HepG2 (cell line): ENCODE results near the gene GLI3. TPM values are rescaled to one million over a fixed set of nuclear protein-coding genes. Genes with fewer than 3 reads are reported as not detected.

Source experiments
- ATAC-seq: fragments of 200-7000 bp; cut with Tn5 transposase; 3 replicates; pipeline ENCODE4 v1.9.1; 2020; ENCODE audit warnings: mild to moderate bottlenecking, moderate library complexity
- BruUV-seq: library from RNA; stranded (reverse); fragments of 400-500 nt; replicated peaks from 2 replicates; lab custom pipeline; 2021; lab: Mats Ljungman, UMichigan
- CTCF ChIA-PET: fragments of 300-600 bp; formaldehyde crosslinking; extraction: SDS; loops from one replicate; lab custom pipeline; 2021; ENCODE audit warnings: low total read pairs, inconsistent platforms, low intra/inter-chr PET ratio; lab: Yijun Ruan, JAX
- POLR2A ChIA-PET: fragments of 350-600 bp; sonication (Branson Sonifier 250); formaldehyde crosslinking; loops from one replicate; lab custom pipeline; 2020; ENCODE audit warnings: antibody characterized with exemption, inconsistent platforms; lab: Yijun Ruan, JAX
- DNase-seq: peaks from one replicate; pipeline ENCODE4 v3.0.0-alpha.2; 2015; ENCODE audit warnings: low spot score
- FAIRE-seq: peaks from 3 replicates; lab custom pipeline; 2011; peaks lifted over from hg19 to GRCh38; lab: Jason Lieb, UNC
- H2AFZ ChIP-seq: one replicate; pipeline ENCODE4 v1.6.1; 2011; ENCODE audit warnings: low read length, inconsistent platforms
- H3K27ac ChIP-seq: fragments of 300-600 bp; 3 replicates; pipeline ENCODE4 v1.8.0; 2011; ENCODE audit warnings: mixed run types, mild to moderate bottlenecking, mixed read lengths, low read length, inconsistent platforms; ENCODE audit not compliant: insufficient read depth; ENCODE audit errors: extremely low read length
- H3K27me3 ChIP-seq, 2 experiments: fragments of 200-600 bp in 1 of 2; 2 replicates in 1 of 2; 3 replicates in 1 of 2; pipeline versions ENCODE4 v1.6.0 to v1.8.0; 2011; ENCODE audit warnings: low read length in 2 of 2, mild to moderate bottlenecking in 2 of 2, moderate library complexity in 2 of 2, inconsistent platforms in 1 of 2; ENCODE audit not compliant: insufficient read depth in 2 of 2, control insufficient read depth in 1 of 2
- H3K36me3 ChIP-seq, 2 experiments: fragments of 200-600 bp in 1 of 2; replicated peaks in 1 of 2; 2 replicates in 1 of 2; 3 replicates in 1 of 2; pipeline versions ENCODE4 v1.5.1 to v1.8.0; 2011; ENCODE audit warnings: low read length in 2 of 2, inconsistent platforms in 1 of 2; ENCODE audit not compliant: insufficient read depth in 2 of 2, control insufficient read depth in 1 of 2
- H3K4me1 ChIP-seq: 2 replicates; pipeline ENCODE4 v1.5.1; 2012; ENCODE audit warnings: low read length, inconsistent platforms; ENCODE audit not compliant: insufficient read depth
- H3K4me2 ChIP-seq: 2 replicates; pipeline ENCODE4 v1.6.0; 2011; ENCODE audit warnings: low read depth, low read length, inconsistent platforms
- H3K4me3 ChIP-seq, 3 experiments: fragments of 200-600 bp in 1 of 3; sonication (generic), shearing (Covaris generic) in 1 of 3; replicated peaks in 1 of 3; 2 replicates each; pipeline ENCODE4 v1.5.1; 2011 to 2016; ENCODE audit warnings: low read length in 3 of 3, inconsistent platforms in 2 of 3, low read depth in 2 of 3, mild to moderate bottlenecking in 2 of 3, control low read depth in 1 of 3, mixed read lengths in 1 of 3; ENCODE audit not compliant: insufficient read depth in 1 of 3
- H3K79me2 ChIP-seq: one replicate; pipeline ENCODE4 v1.6.1; 2011; ENCODE audit warnings: low read length, inconsistent platforms; ENCODE audit not compliant: insufficient read depth
- H3K9ac ChIP-seq: 2 replicates; pipeline ENCODE4 v1.6.0; 2011; ENCODE audit warnings: mild to moderate bottlenecking, low read depth, low read length, inconsistent platforms; ENCODE audit not compliant: insufficient read depth
- H3K9me3 ChIP-seq: 2 replicates; pipeline ENCODE4 v1.5.1; 2012; ENCODE audit warnings: mild to moderate bottlenecking, low read length
- H4K20me1 ChIP-seq: 2 replicates; pipeline ENCODE4 v1.6.0; 2011; ENCODE audit warnings: inconsistent platforms, mild to moderate bottlenecking, low read length, moderate library complexity; ENCODE audit not compliant: insufficient read depth
- ELF1 ChIP-seq: sonication (generic); formaldehyde crosslinking; IDR thresholded peaks from 2 replicates; pipeline ENCODE4 v1.4.0; 2020; ENCODE audit warnings: missing genetic modification reagents
- HOXA3 ChIP-seq: sonication (generic); formaldehyde crosslinking; IDR thresholded peaks from 2 replicates; pipeline ENCODE4 v1.5.0; 2020; ENCODE audit warnings: missing genetic modification reagents
- MYNN ChIP-seq: sonication (generic); formaldehyde crosslinking; IDR thresholded peaks from 2 replicates; pipeline ENCODE4 v1.4.0; 2020; ENCODE audit warnings: mild to moderate bottlenecking, low read depth, missing genetic modification reagents
- RXRB ChIP-seq: IDR thresholded peaks from 2 replicates; pipeline ENCODE4 v1.6.1; 2016; ENCODE audit warnings: borderline replicate concordance, missing genetic modification reagents, missing compliant biosample characterization
- THAP11 ChIP-seq: IDR thresholded peaks from 2 replicates; pipeline ENCODE4 v1.6.1; 2016; ENCODE audit warnings: missing biosample characterization, missing genetic modification reagents
- U2AF2 ChIP-seq: fragments of 200-400 bp; formaldehyde crosslinking; IDR thresholded peaks from 2 replicates; pipeline ENCODE4 v1.6.1; 2017; ENCODE audit warnings: low read depth, mild to moderate bottlenecking, low read length
- ZNF775 ChIP-seq: sonication (generic); formaldehyde crosslinking; IDR thresholded peaks from 2 replicates; pipeline ENCODE4 v1.4.0; 2020; ENCODE audit warnings: missing genetic modification reagents, mild to moderate bottlenecking, moderate library complexity, borderline replicate concordance
- ZSCAN29 ChIP-seq: sonication (generic); formaldehyde crosslinking; conservative IDR thresholded peaks from 2 replicates; pipeline ENCODE4 v1.4.0; 2020; ENCODE audit warnings: mild to moderate bottlenecking, missing genetic modification reagents
- WGBS: methylation state at CpG from one replicate; pipeline ENCODE4 v1.1.6; 2017; ENCODE audit warnings: low lambda C conversion rate; 5-methylcytosine and 5-hydroxymethylcytosine counted together
- in situ Hi-C: cut with HindIII; loops from 2 replicates; pipeline ENCODE4 v1.10.0; 2017; ENCODE audit warnings: low pct_unique_long_range_greater_than_20kb; ENCODE audit not compliant: extremely low pct_ligation_motif_present
- intact Hi-C: fragments of 100-400 bp; cut with micrococcal nuclease; formaldehyde crosslinking; loops from one replicate; pipeline ENCODE4 v1.10.0; 2022; ENCODE audit not compliant: unreplicated experiment
- polyA plus RNA-seq, 8 experiments: library from polyadenylated mRNA; depleted of rRNA in 3 of 8; stranded (reverse) in 7 of 8; unstranded in 1 of 8; fragments of >200 nt; fragmentation: Illumina TruSeq in 4 of 8; extraction: Trizol in 4 of 8; gene quantifications; 2 replicates each; pipeline versions ENCODE4 v1.2.1 to v1.2.3, GENCODE V29; 2011 to 2016; ENCODE audit warnings: low read depth in 4 of 8, missing spikeins in 1 of 8, mixed read lengths in 1 of 8; ENCODE audit not compliant: insufficient read depth in 1 of 8
- total RNA-seq, 5 experiments: library from RNA; depleted of rRNA; stranded (reverse); fragments of >200 nt; fragmentation: Illumina TruSeq; extraction: Trizol; gene quantifications; 2 replicates each; pipeline ENCODE4 v1.2.3, GENCODE V29; 2016; ENCODE audit warnings: low read depth in 1 of 5
- TF ChIP-seq, protein P1 (sequence below): sonication (generic); formaldehyde crosslinking; IDR thresholded peaks from 2 replicates; pipeline ENCODE4 v1.5.0; 2020; ENCODE audit warnings: missing genetic modification reagents
- TF ChIP-seq, protein P2 (sequence below): sonication (generic); formaldehyde crosslinking; IDR thresholded peaks from 2 replicates; pipeline ENCODE4 v1.9.0; 2021; ENCODE audit warnings: missing genetic modification reagents, mild to moderate bottlenecking, borderline replicate concordance
- TF ChIP-seq, protein P3 (sequence below): sonication (generic); formaldehyde crosslinking; IDR thresholded peaks from 2 replicates; pipeline ENCODE4 v1.4.0; 2020; ENCODE audit warnings: missing genetic modification reagents, mild to moderate bottlenecking, borderline replicate concordance
- TF ChIP-seq, protein P4 (sequence below): sonication (generic); formaldehyde crosslinking; IDR thresholded peaks from one replicate; pipeline ENCODE4 v1.5.1; 2020; ENCODE audit warnings: mild to moderate bottlenecking, missing genetic modification reagents; ENCODE audit errors: not compliant biosample characterization

The GLI3 gene
- total and polyA plus RNA-seq, 2 of the 13 experiments (the other 11 are each of a cell fraction or from before 2014, with no cell fraction given) = not detected

DNA sequence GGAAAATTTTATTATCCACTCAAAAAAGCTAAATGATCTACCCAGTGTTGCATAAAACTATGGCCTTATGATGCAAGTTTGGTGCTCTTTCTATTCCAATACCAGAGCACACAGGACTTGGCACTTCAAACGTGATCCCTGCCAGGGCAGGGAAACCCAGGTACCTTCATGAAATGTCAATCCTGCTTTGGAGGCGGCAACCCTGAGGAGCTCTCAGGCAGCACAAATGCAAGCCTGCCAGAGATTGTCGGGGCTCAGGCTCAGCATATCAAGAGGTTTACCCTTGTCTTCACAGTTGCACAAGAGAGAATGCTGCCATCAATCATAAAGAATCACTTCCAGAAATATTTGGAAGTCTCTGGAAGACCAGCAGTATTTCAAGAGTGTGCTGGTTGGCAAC lies 151.5 kb downstream of the GLI3 start:
- POLR2A ChIA-PET = no interaction called here
- BruUV-seq = no TSS peak
- no peak for FAIRE-seq
- Histone ChIP-seq H3K27me3 (peaks cover 5 to 25% of the 10 kb centered on the region in 2 experiments; a peak in 3 of 5 replicates), H3K36me3 (no peaks in the 10 kb centered on the region), H3K79me2 (no peaks in the 10 kb centered on the region), H3K9ac (no peak overlapping the region), H3K4me2 (no peak overlapping the region), H4K20me1 (no peaks in the 10 kb centered on the region), H3K4me3 (no peak overlapping the region), H3K9me3 (no peaks in the 10 kb centered on the region), H2AFZ (no peak overlapping the region), H3K4me1 (no peaks in the 10 kb centered on the region), H3K27ac (no peak overlapping the region)
- in situ Hi-C loops (no loop called here), intact Hi-C loops (no loop called here)
- no peak for DNase-seq
- WGBS = 0% methylated on average over 3 of the region's 3 CpGs
- no peak for ATAC-seq
- CTCF ChIA-PET = no interaction called here
- no peak for TF ChIP-seq MYNN
- TF ChIP-seq ZNF775 (CRISPR knock-in tag) = no peak
- no peak for TF ChIP-seq ZSCAN29 (CRISPR knock-in tag)
- TF ChIP-seq, protein P1, sequence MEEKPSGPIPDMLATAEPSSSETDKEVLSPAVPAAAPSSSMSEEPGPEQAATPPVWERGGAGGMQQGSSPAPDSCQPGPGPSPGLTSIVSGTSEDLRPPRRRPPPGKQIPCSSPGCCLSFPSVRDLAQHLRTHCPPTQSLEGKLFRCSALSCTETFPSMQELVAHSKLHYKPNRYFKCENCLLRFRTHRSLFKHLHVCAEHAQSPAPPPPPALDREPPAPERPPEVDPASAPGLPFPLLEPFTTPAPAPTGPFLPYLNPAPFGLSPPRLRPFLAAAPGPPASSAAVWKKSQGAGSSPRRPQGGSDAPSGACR (CRISPR knock-in tag) = no peak
- TF ChIP-seq, protein P2, sequence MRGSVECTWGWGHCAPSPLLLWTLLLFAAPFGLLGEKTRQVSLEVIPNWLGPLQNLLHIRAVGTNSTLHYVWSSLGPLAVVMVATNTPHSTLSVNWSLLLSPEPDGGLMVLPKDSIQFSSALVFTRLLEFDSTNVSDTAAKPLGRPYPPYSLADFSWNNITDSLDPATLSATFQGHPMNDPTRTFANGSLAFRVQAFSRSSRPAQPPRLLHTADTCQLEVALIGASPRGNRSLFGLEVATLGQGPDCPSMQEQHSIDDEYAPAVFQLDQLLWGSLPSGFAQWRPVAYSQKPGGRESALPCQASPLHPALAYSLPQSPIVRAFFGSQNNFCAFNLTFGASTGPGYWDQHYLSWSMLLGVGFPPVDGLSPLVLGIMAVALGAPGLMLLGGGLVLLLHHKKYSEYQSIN (CRISPR knock-in tag) = no peak
- TF ChIP-seq, protein P3, sequence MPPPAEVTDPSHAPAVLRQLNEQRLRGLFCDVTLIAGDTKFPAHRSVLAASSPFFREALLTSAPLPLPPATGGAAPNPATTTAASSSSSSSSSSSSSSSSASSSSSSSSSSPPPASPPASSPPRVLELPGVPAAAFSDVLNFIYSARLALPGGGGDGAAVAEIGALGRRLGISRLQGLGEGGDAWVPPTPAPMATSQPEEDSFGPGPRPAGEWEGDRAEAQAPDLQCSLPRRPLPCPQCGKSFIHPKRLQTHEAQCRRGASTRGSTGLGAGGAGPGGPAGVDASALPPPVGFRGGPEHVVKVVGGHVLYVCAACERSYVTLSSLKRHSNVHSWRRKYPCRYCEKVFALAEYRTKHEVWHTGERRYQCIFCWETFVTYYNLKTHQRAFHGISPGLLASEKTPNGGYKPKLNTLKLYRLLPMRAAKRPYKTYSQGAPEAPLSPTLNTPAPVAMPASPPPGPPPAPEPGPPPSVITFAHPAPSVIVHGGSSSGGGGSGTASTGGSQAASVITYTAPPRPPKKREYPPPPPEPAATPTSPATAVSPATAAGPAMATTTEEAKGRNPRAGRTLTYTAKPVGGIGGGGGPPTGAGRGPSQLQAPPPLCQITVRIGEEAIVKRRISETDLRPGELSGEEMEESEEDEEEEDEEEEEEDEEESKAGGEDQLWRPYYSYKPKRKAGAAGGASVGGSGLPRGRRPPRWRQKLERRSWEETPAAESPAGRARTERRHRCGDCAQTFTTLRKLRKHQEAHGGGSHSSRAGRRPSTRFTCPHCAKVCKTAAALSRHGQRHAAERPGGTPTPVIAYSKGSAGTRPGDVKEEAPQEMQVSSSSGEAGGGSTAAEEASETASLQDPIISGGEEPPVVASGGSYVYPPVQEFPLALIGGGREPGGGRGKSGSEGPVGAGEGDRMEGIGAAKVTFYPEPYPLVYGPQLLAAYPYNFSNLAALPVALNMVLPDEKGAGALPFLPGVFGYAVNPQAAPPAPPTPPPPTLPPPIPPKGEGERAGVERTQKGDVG (CRISPR knock-in tag) = no peak
- no peak for TF ChIP-seq HOXA3 (CRISPR knock-in tag)
- TF ChIP-seq RXRB (CRISPR knock-in tag) = no peak
- TF ChIP-seq U2AF2 = no peak
- TF ChIP-seq ELF1 = no peak
- TF ChIP-seq, protein P4, sequence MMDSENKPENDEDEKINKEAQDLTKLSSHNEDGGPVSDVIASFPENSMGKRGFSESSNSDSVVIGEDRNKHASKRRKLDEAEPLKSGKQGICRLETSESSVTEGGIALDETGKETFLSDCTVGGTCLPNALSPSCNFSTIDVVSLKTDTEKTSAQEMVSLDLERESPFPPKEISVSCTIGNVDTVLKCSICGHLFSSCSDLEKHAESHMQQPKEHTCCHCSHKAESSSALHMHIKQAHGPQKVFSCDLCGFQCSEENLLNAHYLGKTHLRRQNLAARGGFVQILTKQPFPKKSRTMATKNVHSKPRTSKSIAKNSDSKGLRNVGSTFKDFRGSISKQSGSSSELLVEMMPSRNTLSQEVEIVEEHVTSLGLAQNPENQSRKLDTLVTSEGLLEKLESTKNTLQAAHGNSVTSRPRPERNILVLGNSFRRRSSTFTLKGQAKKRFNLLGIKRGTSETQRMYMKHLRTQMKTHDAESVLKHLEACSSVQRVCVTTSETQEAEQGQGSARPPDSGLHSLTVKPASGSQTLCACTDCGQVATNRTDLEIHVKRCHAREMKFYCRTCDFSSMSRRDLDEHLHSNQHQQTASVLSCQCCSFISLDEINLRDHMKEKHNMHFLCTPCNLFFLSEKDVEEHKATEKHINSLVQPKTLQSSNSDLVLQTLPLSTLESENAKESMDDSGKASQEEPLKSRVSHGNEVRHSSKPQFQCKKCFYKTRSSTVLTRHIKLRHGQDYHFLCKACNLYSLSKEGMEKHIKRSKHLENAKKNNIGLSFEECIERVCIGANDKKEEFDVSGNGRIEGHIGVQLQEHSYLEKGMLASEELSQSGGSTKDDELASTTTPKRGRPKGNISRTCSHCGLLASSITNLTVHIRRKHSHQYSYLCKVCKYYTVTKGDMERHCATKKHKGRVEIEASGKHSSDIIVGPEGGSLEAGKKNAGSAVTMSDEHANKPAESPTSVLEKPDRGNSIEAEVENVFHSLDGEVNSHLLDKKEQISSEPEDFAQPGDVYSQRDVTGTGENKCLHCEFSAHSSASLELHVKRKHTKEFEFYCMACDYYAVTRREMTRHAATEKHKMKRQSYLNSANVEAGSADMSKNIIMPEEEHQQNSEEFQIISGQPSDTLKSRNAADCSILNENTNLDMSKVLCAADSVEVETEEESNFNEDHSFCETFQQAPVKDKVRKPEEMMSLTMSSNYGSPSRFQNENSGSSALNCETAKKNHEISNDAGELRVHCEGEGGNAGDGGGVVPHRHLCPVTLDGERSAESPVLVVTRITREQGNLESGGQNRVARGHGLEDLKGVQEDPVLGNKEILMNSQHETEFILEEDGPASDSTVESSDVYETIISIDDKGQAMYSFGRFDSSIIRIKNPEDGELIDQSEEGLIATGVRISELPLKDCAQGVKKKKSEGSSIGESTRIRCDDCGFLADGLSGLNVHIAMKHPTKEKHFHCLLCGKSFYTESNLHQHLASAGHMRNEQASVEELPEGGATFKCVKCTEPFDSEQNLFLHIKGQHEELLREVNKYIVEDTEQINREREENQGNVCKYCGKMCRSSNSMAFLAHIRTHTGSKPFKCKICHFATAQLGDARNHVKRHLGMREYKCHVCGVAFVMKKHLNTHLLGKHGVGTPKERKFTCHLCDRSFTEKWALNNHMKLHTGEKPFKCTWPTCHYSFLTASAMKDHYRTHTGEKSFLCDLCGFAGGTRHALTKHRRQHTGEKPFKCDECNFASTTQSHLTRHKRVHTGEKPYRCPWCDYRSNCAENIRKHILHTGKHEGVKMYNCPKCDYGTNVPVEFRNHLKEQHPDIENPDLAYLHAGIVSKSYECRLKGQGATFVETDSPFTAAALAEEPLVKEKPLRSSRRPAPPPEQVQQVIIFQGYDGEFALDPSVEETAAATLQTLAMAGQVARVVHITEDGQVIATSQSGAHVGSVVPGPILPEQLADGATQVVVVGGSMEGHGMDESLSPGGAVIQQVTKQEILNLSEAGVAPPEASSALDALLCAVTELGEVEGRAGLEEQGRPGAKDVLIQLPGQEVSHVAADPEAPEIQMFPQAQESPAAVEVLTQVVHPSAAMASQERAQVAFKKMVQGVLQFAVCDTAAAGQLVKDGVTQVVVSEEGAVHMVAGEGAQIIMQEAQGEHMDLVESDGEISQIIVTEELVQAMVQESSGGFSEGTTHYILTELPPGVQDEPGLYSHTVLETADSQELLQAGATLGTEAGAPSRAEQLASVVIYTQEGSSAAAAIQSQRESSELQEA (CRISPR knock-in tag) = no peak
- TF ChIP-seq THAP11 (CRISPR knock-in tag) = no peak
